Muscle layer of colon (tissue), 2 donors: ENCODE measurements around the gene TMEM217.

ENCODE experiments used
- H3K27ac ChIP-seq: one replicate; pipeline ENCODE4 v1.7.0; 2013; ENCODE audit warnings: low read depth, mild to moderate bottlenecking, low read length, moderate library complexity
- H3K27me3 ChIP-seq, 2 donors: one replicate each; pipeline ENCODE4 v1.7.0; 2013; ENCODE audit warnings: low read length in 2 of 2, mild to moderate bottlenecking in 2 of 2; ENCODE audit not compliant: insufficient read depth in 2 of 2, control insufficient read depth in 1 of 2
- H3K36me3 ChIP-seq: one replicate; pipeline ENCODE4 v1.7.0; 2013; ENCODE audit warnings: mild to moderate bottlenecking, low read length; ENCODE audit not compliant: insufficient read depth
- H3K4me1 ChIP-seq: one replicate; pipeline ENCODE4 v1.7.0; 2013; ENCODE audit warnings: mild to moderate bottlenecking, low read length; ENCODE audit not compliant: insufficient read depth
- H3K4me3 ChIP-seq, 2 donors: one replicate each; pipeline ENCODE4 v1.7.0; 2013; ENCODE audit warnings: low read length in 2 of 2, low read depth in 1 of 2, mild to moderate bottlenecking in 1 of 2, moderate library complexity in 1 of 2
- H3K9ac ChIP-seq: one replicate; pipeline ENCODE4 v1.7.0; 2013; ENCODE audit warnings: low read length
- H3K9me3 ChIP-seq: one replicate; pipeline ENCODE4 v1.7.0; 2013; ENCODE audit warnings: mild to moderate bottlenecking, low read length
- donor health status: abdominal sarcoma.
- donor health status: Adenocarcinoma of cecum.

The TMEM217 gene

DNA sequence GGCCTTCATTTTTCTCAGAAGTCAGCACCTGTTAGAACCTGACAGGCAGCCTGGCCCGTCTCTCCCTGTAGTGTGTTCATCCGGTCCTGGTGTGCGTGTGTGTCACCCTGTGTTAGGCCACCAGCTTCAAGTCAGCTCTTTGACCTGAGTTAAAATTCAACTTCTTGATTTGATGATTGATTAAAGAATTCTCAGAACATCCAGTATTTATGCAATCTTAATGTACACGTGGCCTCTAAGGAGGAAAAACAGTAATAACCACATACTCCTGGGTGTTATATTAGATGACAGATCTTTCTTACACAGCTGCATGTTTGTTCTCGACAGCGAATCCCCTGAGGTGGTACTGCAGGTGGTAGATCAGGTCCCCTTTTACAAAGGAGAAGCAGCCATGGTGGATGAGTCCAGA is 19.1 kb upstream of the TMEM217 start:
- no peak overlapping the region for H3K27ac ChIP-seq
- peaks cover 21% of the 10 kb centered on the region for H3K36me3 ChIP-seq
- peaks cover 20% of the 10 kb centered on the region for H3K4me1 ChIP-seq
- no peak overlapping the region for H3K9ac ChIP-seq
- no peak overlapping the region for H3K4me3 ChIP-seq
- no peaks in the 10 kb centered on the region for H3K27me3 ChIP-seq
- H3K9me3 ChIP-seq = no peaks in the 10 kb centered on the region

DNA sequence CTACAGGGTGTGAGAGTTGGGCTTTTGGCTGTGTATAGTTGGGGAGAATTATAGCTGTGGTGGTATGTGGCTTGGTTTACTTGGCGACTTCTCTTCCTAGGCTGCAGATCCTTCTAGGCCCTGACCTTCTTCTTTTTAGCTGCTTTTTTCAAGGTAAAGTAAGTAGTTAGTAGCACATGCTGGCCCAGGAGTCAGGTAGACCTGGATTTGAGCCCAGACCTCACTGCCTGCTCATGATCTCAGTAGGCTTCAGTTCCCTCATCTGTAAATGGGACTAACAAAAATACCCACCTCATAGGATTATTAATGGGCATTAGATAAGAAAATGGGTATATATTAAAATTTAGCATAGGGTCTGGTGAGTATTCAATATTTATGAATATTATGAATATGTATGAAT is 17.4 kb upstream of the TMEM217 start:
- Histone ChIP-seq H3K4me3 (no peak overlapping the region), H3K27me3 (no peaks in the 10 kb centered on the region), H3K4me1 (peaks cover 13% of the 10 kb centered on the region), H3K27ac (no peak overlapping the region), H3K9ac (no peak overlapping the region), H3K9me3 (no peaks in the 10 kb centered on the region), H3K36me3 (peaks cover 13% of the 10 kb centered on the region)

DNA sequence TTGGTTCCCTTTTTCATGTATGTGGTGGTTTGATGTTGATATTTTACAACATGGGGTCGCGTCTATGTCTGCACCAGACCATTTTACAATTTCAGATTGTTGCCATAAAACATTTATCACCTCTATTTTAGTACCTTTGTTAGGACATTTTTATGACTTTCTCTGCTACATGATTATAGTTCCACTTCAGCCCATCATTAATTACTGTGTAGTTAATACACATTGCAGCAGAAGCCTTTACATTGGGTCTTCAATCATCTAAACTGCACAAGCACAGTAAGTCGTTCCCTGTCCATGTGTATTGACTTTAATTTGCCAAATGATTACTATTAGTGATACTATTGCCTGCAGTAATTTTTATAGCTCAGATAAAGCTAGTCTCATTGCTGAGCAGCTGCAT is 15.7 kb upstream of the TMEM217 start:
- Histone ChIP-seq H3K9ac (no peak overlapping the region), H3K36me3 (no peaks in the 10 kb centered on the region), H3K27me3 (no peaks in the 10 kb centered on the region), H3K27ac (no peak overlapping the region), H3K9me3 (no peaks in the 10 kb centered on the region), H3K4me1 (peaks cover 10% of the 10 kb centered on the region), H3K4me3 (no peak overlapping the region)

DNA sequence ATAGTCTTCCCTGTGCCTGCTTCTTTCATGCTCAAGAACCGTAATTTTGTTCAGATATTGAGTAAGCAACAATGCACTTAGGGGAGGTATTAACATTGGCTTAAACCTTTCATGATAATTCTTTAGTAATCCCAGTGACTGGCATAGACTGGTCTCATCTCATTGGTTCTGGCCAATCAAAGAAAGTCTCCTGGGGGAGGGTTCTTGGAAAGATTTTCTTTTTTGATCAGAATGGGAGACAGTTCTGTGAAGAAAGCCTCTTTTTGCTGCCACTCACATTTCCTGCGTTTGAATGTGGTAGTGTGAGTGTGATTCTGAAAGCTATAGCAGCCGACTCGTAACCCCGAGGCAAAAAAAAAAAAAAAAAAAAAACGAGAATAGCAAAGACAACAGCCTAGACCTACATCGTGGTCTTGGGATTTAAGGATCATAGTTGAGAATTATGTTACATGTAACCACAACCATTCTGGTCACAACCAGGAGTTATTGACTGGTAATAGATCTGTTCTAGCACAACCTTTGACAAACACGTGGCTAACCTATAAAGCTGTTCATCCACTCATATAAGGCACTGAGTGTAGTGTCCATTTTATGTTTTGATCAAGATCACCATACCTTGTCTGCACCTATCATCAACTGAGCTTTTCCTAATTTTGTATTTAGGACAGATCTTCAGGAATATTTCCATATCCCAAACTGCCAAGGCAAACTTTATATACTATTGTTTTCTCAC is 15.1 kb upstream of the TMEM217 start:
- no peaks in the 10 kb centered on the region for H3K36me3 ChIP-seq
- no peak overlapping the region for H3K9ac ChIP-seq
- no peaks in the 10 kb centered on the region for H3K9me3 ChIP-seq
- peaks cover 10% of the 10 kb centered on the region for H3K4me1 ChIP-seq
- H3K4me3 ChIP-seq = no peak overlapping the region
- no peak overlapping the region for H3K27ac ChIP-seq
- no peaks in the 10 kb centered on the region for H3K27me3 ChIP-seq

DNA sequence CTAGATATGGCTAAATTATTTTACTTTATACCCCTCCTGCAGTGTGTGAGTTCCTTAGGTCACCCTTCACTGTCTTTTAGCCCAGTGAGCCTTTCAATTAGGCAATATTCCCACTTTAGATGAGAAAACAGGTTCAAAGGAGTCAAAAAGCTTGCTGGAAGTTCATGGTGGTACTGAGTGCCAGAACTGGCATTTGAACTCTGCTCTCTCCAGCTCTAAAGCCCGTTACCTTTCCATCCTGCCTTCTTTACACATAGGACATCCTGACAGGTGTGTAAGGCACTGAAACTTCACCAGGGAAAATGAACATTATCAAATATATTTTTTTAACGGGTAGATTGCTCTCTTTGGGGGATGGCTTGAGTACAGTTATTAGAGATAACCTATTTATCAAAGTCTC is 11.2 kb upstream of the TMEM217 start:
- Histone ChIP-seq H3K9me3 (no peaks in the 10 kb centered on the region), H3K4me1 (peaks cover 6% of the 10 kb centered on the region), H3K9ac (no peak overlapping the region), H3K27ac (no peak overlapping the region), H3K27me3 (no peaks in the 10 kb centered on the region), H3K36me3 (no peaks in the 10 kb centered on the region), H3K4me3 (no peak overlapping the region)

DNA sequence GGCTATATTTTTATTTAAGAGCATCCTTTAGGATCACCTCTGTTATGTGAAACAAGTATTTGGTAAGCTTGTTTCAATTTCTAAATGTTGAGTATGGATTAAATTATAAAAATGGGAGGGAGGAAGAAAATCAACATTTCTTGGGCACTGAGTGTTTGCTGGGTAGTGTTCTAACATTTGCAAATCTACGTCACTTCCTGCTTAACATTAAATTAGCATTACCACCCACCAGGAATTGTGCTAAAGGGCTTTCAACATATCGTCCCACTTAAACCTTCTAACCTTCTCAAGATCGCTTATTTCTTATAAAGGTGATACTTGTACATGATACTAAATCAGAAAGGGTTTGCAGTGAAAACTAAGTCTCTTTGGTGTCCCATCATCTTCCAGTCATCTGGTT is 7.9 kb upstream of the TMEM217 start:
- no peak overlapping the region for H3K27ac ChIP-seq
- H3K4me3 ChIP-seq = no peak overlapping the region
- H3K9ac ChIP-seq = no peak overlapping the region
- H3K9me3 ChIP-seq = no peaks in the 10 kb centered on the region
- H3K27me3 ChIP-seq = no peaks in the 10 kb centered on the region
- H3K4me1 ChIP-seq = no peaks in the 10 kb centered on the region
- no peaks in the 10 kb centered on the region for H3K36me3 ChIP-seq

DNA sequence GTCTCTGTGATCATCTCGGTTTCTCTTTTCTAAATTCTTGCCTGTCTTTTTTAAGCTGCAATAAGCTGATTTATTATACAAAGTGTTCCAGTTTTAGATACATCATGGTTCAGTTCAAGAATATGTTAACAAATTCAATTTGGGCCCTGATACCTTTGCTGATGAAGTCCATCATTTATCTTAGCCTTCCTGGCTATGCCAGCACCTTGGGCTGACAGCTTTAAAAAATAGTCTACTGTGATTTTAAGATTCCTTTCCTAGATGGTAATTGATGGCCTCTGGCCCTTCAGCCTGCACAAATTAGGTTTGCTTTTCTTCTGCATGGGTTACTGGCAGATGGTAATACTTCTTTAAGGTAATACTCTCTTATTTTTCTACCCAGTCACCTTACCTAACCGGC is 7.1 kb upstream of the TMEM217 start:
- no peaks in the 10 kb centered on the region for H3K27me3 ChIP-seq
- no peaks in the 10 kb centered on the region for H3K4me1 ChIP-seq
- H3K4me3 ChIP-seq = no peak overlapping the region
- no peaks in the 10 kb centered on the region for H3K36me3 ChIP-seq
- H3K9me3 ChIP-seq = no peaks in the 10 kb centered on the region
- no peak overlapping the region for H3K9ac ChIP-seq
- no peak overlapping the region for H3K27ac ChIP-seq

DNA sequence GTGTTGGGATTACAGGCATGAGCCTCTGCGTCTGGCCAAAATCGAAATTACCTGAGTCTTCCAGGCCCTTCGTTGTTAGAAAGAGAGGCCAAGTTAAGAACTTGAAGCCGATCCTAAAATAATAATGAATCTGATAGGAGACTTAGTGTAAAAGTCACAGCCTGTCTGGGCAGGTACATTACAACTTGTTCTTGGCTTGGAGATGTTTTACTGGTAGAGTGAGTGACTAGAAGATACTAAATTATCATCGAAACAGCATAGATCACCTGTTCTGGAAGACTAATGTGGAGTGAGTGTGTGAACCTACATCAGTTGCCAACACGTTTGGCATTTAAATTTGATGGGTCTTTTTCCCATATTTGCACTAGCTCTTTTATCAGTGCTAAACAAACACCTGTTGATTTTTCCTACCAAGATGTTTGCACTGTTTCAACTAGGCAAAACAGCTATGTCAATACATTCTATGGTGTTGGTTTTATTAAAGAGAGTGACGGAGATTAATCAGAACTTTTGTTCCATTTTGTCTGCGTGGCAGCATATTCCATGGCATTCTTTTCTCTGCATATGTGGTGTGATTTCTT is 4.6 kb upstream of the TMEM217 start:
- H3K36me3 ChIP-seq = no peaks in the 10 kb centered on the region
- no peaks in the 10 kb centered on the region for H3K27me3 ChIP-seq
- no peak overlapping the region for H3K9ac ChIP-seq
- H3K27ac ChIP-seq = no peak overlapping the region
- no peak overlapping the region for H3K4me3 ChIP-seq
- peaks cover 11% of the 10 kb centered on the region for H3K4me1 ChIP-seq
- no peaks in the 10 kb centered on the region for H3K9me3 ChIP-seq

DNA sequence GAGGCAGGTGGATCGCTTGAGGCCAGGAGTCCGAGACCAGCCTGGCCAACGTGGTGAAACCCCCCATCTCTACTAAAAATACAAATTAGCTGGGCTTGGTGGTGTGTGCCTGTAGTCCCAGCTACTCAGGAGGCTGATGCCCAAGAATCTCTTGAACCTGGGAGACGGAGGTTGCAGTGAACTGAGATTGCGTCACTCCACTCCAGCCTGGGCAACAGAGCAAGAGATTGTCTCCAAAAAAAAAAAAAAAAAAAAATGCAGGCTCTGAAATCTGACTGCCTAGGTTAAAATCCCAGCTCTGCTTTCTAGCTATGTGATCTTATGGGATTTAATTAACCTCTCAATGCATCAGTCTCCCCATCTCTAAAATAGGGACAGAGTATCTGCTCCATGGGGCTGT is 3.3 kb upstream of the TMEM217 start:
- H3K27me3 ChIP-seq = no peaks in the 10 kb centered on the region
- H3K27ac ChIP-seq = no peak overlapping the region
- H3K4me1 ChIP-seq = peaks cover 11% of the 10 kb centered on the region
- H3K4me3 ChIP-seq = no peak overlapping the region
- H3K9ac ChIP-seq = no peak overlapping the region
- H3K36me3 ChIP-seq = no peaks in the 10 kb centered on the region
- no peaks in the 10 kb centered on the region for H3K9me3 ChIP-seq

DNA sequence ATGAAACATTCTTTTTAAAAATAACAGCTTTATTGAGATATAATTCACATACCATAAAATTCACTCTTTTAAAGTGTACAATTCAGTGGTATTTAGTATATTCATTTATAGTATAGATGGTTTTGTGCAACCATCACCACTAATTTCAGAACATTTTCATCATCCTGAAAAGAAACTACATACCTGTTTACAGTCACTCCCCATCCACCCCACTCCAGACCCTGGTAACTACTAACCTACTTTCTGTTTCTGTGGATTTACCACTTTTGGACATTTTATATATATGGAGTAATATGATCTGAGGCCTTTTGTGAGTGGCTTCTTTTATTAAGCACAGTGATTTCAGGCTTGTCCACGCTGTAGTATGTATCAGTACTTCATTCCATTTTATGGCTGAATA is 2.5 kb upstream of the TMEM217 start:
- Histone ChIP-seq H3K9ac (no peak overlapping the region), H3K4me3 (no peak overlapping the region), H3K4me1 (peaks cover 11% of the 10 kb centered on the region)

DNA sequence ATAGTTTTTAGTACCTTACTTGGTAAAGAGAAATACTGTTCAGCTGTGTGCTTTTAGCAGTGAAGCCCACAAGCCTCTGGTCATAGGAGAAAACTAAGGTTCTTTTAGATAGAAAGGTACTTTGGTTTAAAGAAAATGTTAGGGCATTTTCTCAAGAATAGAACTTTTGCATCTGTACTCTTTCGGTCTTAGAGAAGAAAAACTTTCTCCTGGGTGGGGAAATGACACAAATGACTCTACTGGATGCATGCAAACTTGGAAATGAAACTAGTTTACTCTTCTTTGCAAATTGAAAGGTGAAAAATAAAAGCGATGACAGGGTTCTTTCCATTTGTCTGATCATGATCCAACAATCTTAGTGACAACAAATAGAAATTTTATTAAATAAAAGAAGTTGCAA is 2.1 kb upstream of the TMEM217 start:
- H3K36me3 ChIP-seq = no peaks in the 10 kb centered on the region
- H3K4me1 ChIP-seq = peaks cover 11% of the 10 kb centered on the region
- no peak overlapping the region for H3K9ac ChIP-seq
- H3K27ac ChIP-seq = no peak overlapping the region
- H3K9me3 ChIP-seq = no peaks in the 10 kb centered on the region
- no peaks in the 10 kb centered on the region for H3K27me3 ChIP-seq
- H3K4me3 ChIP-seq = no peak overlapping the region

More for the DNA sequence above, 2.5 kb upstream of the TMEM217 start:
- H3K9me3 ChIP-seq = no peaks in the 10 kb centered on the region
- H3K36me3 ChIP-seq = no peaks in the 10 kb centered on the region
- no peak overlapping the region for H3K27ac ChIP-seq
- H3K27me3 ChIP-seq = no peaks in the 10 kb centered on the region

DNA sequence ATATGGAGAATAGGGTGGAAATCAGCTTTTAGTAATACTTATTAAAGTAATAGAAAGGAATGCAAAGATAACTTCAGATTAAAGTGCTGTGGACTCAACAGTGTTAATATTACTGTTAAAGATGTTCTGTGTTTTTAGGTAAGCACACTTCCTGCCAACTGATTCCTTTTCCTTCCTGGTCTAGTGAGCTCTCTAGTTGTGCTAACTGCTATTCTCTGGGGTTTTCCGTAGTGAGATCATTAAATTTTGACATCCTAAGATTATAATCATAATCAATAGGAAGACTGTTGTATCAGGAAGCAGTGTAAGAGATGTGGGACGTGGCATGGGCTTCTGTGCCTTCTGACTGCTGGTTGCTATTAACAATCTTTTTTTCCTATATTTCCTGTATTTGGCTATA is 1.2 kb upstream of the TMEM217 start:
- Histone ChIP-seq H3K27ac (no peak overlapping the region), H3K36me3 (no peaks in the 10 kb centered on the region), H3K9me3 (no peaks in the 10 kb centered on the region), H3K4me1 (peaks cover 11% of the 10 kb centered on the region), H3K9ac (no peak overlapping the region), H3K4me3 (no peak overlapping the region), H3K27me3 (no peaks in the 10 kb centered on the region)
